G401 (cell line): ENCODE results near the gene CDC42BPA. TPM values are rescaled to one million over a fixed set of nuclear protein-coding genes. Genes with fewer than 3 reads are reported as not detected.
"Not testable (repeated sequence)": the region's sequence is repeated elsewhere in the genome, so short reads cannot be mapped to it uniquely, and the experiment has no call there.

Source experiments
- DNase-seq: peaks from one replicate; pipeline ENCODE4 v3.0.0-alpha.2; 2015; ENCODE audit warnings: low spot score
- in situ Hi-C: cut with HindIII; loops from 2 replicates; pipeline ENCODE4 v1.10.0; 2016; ENCODE audit warnings: low sequenced_read_pairs, mixed read lengths
- total RNA-seq: library from RNA; depleted of rRNA; stranded (reverse); fragments of >200 nt; shearing (Covaris generic); gene quantifications from 2 replicates; pipeline ENCODE4 v1.2.3, GENCODE V29; 2014

The CDC42BPA gene
- total RNA-seq, 1 experiment from 2014 or later, result 13.1 TPM

DNA sequence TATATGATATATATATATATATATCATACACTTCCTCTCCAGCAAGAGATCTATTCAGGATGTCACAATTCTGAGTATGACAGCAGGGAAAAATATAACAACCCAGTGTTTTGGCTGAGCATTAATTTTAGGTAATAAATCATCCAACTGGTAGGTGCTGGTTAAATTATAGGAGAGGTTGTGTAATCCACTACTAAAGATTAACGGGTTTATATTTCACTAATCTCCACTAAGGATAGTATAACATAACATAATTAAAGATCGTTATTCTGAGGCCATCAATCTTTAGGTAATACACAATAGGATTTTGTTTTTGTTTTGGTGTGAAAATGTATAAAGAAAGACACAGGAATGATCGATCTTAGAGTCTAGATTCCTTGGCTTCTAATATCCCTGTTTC, 276.0 kb downstream of the CDC42BPA start:
- in situ Hi-C loops, result no loop called here
- no peak for DNase-seq

GRCh38 chr1:227038401-227038800, 279.9 kb downstream of the CDC42BPA start:
- in situ Hi-C loops, result no loop called here
- DNase-seq, result no peak

GRCh38 chr1:227037121-227037520, 281.2 kb downstream of the CDC42BPA start:
- in situ Hi-C loops, result no loop called here
- DNase-seq, result no peak

GRCh38 chr1:227035316-227035715, 283.0 kb downstream of the CDC42BPA start:
- in situ Hi-C loops, result no loop called here
- no peak for DNase-seq

DNA sequence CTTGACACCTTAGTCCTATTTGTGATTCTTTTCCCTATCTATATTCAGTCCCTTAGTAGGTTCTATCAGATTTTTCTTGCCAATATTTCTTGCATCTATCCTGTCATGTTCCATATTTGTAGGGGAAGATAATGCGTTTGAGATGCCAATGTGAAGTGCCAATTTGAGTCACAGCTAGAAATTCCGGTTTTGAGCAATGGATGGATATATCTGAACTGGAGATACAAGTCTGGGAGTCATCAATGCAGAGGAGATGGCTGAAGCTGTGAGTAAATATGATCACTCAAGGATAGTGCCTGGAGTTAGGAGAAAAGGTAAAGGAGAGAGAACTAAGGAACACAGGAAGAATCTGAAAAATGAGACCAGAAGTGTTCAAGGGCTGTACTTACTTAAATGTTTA, 284.4 kb downstream of the CDC42BPA start:
- in situ Hi-C loops, result no loop called here
- no peak for DNase-seq

- in situ Hi-C loops, result no loop called here
- no peak for DNase-seq
Observed at GRCh38 chr1:227032396-227032795, 285.9 kb downstream of the CDC42BPA start.

DNA sequence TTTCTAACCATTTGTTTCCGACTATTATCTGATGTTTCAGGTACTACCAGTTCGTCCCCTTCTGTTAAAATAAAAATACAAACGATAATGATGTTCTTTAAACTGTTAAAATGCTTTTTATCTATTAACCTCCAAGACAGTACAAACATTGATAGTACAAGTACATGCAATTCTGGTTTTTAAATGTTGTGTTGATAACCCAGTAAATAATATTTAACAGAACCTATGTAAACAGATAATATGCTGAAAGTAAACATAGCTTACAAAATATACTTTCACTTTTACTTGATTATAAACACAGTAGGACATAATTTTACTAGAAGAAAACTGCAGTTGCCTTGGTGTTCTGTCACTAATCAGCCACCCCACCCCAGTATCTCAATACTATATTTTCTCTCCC, 301.3 kb downstream of the CDC42BPA start:
- no peak for DNase-seq
- in situ Hi-C loops, result no loop called here

- DNase-seq, result no peak
- in situ Hi-C loops, result no loop called here
Observed at GRCh38 chr1:227010645-227011044, 307.6 kb downstream of the CDC42BPA start.

DNA sequence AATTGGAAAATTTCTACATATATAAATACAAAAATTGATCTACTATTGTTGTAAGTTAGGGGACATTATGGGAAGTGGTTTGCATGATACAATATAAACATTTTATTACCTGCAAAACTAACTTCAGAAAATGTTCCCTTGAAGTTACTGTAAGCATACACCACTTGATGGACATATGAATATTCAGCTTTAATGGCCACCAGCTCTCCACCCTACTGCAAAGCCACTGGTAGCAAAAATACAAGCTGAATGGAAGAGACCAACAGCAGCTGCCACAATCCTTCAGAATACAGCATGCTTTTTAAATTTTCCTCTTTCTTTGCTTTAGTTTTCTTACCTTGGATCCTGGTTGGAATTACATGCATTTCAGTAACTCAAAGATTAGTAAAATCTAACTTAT, 308.4 kb downstream of the CDC42BPA start:
- in situ Hi-C loops, result no loop called here
- DNase-seq, result no peak

DNA sequence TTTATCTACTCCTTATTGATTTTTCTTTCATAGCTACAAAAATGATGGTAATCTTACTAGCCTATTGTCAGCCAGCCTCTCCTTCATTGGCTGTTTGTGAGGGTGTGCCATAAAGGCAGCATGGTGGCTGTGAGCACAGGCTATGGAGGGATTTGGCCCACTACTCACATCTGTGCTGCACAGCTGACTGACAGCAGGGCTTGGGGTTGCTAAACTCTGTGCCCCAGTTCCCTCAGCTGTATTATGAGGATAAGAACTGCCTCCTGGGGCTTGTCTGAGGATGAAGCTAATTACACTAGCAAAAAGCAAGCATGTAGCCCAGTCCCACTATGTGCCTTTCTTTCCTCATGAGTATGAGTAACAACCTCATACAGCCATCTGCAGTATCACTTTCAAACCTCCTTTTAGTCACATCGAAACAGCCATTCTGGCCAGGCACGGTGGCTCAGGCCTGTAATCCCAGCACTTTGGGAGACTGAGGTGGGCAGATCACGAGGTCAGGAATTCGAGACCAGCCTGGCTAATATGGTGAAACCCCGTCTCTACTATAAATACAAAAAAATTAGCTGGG, 312.0 kb downstream of the CDC42BPA start:
- DNase-seq, result no peak
- in situ Hi-C loops, result no loop called here

DNA sequence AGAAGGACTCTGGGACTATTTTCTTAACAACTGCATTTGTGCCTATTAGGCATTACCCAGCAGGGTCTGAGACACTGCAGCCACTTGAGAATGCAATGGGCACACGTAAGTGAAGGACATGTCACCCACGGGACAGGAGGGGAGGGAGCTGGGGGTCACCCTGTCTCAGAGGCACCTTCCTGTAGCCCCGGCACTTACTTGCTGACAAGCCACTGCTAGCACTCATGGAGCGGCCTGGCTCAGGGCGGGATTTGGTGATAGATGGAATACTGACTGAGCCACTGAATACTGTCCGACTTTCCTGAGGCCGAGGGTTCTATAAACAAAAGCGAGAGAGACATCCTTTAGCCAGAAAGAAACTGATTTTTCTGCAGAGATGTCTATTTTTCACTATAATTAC, 313.5 kb downstream of the CDC42BPA start:
- DNase-seq, result no peak
- in situ Hi-C loops, result no loop called here

- no peak for DNase-seq
- in situ Hi-C loops, result no loop called here
Observed at GRCh38 chr1:227003165-227003564, 315.1 kb downstream of the CDC42BPA start.

DNA sequence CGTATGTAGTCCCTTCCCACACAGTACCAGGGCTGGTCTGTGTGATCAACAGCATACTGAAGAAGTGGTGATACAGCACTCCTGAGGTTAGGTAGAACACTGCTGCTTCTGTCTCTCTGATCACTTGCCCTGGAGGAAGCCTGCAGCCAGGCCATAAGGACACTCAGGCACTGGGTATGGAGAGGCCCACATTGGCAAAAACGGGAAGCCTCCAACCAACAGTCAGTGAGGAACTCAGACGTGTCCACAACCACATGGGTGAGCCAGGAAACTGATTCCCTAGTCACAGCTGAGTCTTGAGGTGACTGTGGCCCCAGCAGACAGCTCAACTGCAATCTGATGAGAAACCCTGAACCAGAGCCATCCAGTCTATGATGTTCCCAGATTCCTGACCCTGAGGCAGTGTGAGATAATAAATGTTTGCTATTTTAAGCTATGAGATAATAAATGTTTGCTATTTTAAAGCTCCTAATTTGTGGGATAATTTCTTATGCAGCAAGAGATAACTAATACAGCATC, 315.7 kb downstream of the CDC42BPA start:
- in situ Hi-C loops, result no loop called here
- DNase-seq, result no peak

- DNase-seq, in situ Hi-C loops: not testable (repeated sequence)
Observed at GRCh38 chr1:226999579-226999978, 318.7 kb downstream of the CDC42BPA start.

DNA sequence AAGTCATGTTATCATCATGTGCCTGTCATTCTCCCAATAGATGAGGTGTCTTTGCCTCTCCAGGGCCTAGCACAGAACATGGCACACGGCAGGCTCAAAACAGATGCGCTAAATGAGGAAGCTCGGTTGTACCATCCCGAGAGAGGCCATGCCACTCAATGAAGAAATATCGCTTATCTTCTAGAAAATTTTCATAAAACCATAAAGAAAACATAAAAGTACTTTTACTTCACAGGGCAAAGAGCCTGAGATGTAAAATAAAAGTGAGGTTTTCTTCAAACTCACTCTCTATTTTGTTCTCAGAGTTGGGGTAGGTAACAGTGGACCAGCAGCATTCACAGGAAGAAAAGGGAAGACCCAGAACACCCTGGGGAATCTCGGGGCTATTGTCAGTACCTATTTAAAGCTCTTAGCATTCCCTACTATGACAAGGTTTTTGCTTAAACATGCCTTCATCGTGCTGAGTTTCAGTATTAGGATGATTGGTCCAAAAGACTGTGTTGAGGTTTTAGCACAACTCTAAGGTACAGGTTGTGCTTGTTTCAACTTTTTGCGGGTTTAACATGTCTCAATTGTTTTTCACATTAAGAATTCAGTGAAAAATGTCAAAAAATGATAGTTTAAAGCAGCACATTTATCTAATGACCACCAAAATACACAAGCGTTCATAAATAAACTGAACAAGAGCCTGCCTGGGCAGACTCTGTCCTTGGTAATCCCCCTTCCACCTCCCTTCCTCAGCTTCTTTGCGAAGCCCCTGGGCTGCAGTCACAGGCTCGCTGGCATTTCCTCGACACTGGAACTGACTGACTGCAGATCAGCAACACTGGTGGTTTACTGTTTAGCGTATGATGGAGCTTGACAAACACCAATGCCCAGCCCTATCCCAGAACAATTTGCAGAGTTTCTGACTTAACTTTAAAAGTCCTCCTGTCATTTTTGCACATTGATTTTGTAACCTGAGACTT, 322.6 kb downstream of the CDC42BPA start:
- DNase-seq, result no peak
- in situ Hi-C loops, result no loop called here

- in situ Hi-C loops, result no loop called here
- DNase-seq, result no peak
Observed at GRCh38 chr1:226994586-226995364, 323.5 kb downstream of the CDC42BPA start.

DNA sequence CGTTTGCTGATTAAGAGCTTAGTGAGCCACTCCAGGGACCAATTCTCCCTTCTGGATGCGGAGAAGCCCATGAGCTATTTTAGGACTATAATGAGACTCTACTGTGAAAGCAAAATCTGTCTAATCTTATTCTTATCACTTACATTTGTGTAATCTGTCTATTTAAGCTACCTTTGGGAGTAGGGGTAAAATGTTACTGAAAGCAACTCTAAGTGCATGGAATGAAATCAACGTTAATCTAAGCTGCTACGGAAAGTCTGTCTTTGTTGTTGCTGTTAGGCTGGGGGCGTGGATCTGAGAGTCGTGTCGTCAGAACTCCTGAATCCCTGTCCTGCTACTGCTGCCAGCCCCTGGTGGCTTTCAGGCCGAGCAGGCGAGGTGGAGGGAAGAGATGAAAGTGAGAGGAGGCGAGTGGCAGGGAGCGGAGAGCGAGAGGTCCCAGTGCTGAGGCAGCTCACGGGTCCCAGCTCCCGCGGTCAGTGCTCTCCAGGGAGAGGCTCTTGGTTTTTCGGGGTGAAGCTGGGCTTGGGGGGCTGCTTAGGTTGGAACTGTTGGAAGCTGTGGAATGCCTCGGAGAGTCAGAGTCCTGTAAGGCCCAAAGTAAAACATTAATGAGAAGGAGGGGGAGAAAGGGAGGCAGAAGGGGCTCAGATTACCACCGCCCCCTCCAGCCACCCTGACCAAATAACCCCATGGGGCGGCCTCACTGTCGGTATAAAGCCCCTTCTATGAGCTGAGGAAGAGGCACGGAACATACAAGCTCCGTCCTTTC, 324.3 kb downstream of the CDC42BPA start:
- in situ Hi-C loops, result no loop called here
- no peak for DNase-seq

GRCh38 chr1:226991920-226992319, 326.4 kb downstream of the CDC42BPA start:
- no peak for DNase-seq
- in situ Hi-C loops, result no loop called here

GRCh38 chr1:226990133-226990716, 328.1 kb downstream of the CDC42BPA start:
- no peak for DNase-seq
- in situ Hi-C loops, result no loop called here
